ENCODE data around the gene PARD3B.
A peak's percentile ranks its signal among the peaks of the same experiment; 100 is the strongest.

Gene PARD3B

GRCh38 chr2:204901591-204901990, 356.3 kb downstream of the PARD3B start:
- no peak for DNase-seq

- DNase-seq = no peak
Measured at GRCh38 chr2:204909791-204910190, 364.5 kb downstream of the PARD3B start.

GRCh38 chr2:204913312-204913711, 368.0 kb downstream of the PARD3B start:
- DNase-seq = no peak

GRCh38 chr2:204913854-204914464, 368.7 kb downstream of the PARD3B start:
- DNase-seq = no peak

- DNase-seq = no peak
Measured at GRCh38 chr2:204914708-204915107, 369.4 kb downstream of the PARD3B start.

- no peak for DNase-seq
Measured at GRCh38 chr2:204917089-204917701, 371.9 kb downstream of the PARD3B start.

GRCh38 chr2:204920776-204921175, 375.5 kb downstream of the PARD3B start:
- DNase-seq = no peak

- DNase-seq = no peak
Measured at GRCh38 chr2:204923957-204924356, 378.7 kb downstream of the PARD3B start.

- DNase-seq = no peak
Measured at GRCh38 chr2:204931562-204931961, 386.3 kb downstream of the PARD3B start.

- no peak for DNase-seq
Measured at GRCh38 chr2:204933735-204934374, 388.6 kb downstream of the PARD3B start.

- no peak for DNase-seq
Measured at GRCh38 chr2:204944927-204945326, 399.7 kb downstream of the PARD3B start.

GRCh38 chr2:204945376-204945775, 400.1 kb downstream of the PARD3B start:
- DNase-seq = no peak

- no peak for DNase-seq
Measured at GRCh38 chr2:204946892-204947291, 401.6 kb downstream of the PARD3B start.

GRCh38 chr2:204947405-204947804, 402.1 kb downstream of the PARD3B start:
- DNase-seq = peak; percentile 12

GRCh38 chr2:204948024-204948763, 402.9 kb downstream of the PARD3B start:
- peak; percentile 92 for DNase-seq

- no peak for DNase-seq
Measured at GRCh38 chr2:204948822-204949221, 403.5 kb downstream of the PARD3B start.

GRCh38 chr2:204950695-204951346, 405.5 kb downstream of the PARD3B start:
- no peak for DNase-seq

GRCh38 chr2:204958371-204958770, 413.1 kb downstream of the PARD3B start:
- no peak for DNase-seq

- no peak for DNase-seq
Measured at GRCh38 chr2:204964414-204964813, 419.1 kb downstream of the PARD3B start.

GRCh38 chr2:204966245-204966644, 421.0 kb downstream of the PARD3B start:
- DNase-seq = peak; percentile 81

GRCh38 chr2:204967199-204967960, 422.1 kb downstream of the PARD3B start:
- no peak for DNase-seq

- DNase-seq = no peak
Measured at GRCh38 chr2:204971206-204971907, 426.1 kb downstream of the PARD3B start.

All from NCI-H526 treated with DMSO at 0.1 percent for 48 hours (cell line).